Keratinocyte (primary cell): ENCODE data around the gene DNASE1. TPM values are rescaled to one million over a fixed set of nuclear protein-coding genes. Genes with fewer than 3 reads are reported as not detected.

Source experiments
- DNase-seq: peaks from one replicate; pipeline ENCODE4 v3.0.0-alpha.2; 2011; ENCODE audit warnings: low read depth, missing footprints, low spot score
- FAIRE-seq: peaks from 2 replicates; lab custom pipeline; 2011; peaks lifted over from hg19 to GRCh38; lab: Jason Lieb, UNC
- H2AFZ ChIP-seq: 2 replicates; pipeline ENCODE4 v1.6.0; 2012; ENCODE audit warnings: low read length, control low read depth, inconsistent platforms; ENCODE audit not compliant: control insufficient read depth
- H3K27ac ChIP-seq: 2 replicates; pipeline ENCODE4 v1.5.1; 2011; ENCODE audit warnings: low read length; ENCODE audit not compliant: control insufficient read depth, insufficient read depth
- H3K27me3 ChIP-seq: 3 replicates; pipeline ENCODE4 v1.6.0; 2011; ENCODE audit warnings: low read length; ENCODE audit not compliant: control insufficient read depth, insufficient read depth; ENCODE audit errors: extremely low read depth
- H3K36me3 ChIP-seq, 2 experiments: 2 replicates in 1 of 2; 3 replicates in 1 of 2; pipeline ENCODE4 v1.5.1; 2011; ENCODE audit warnings: low read length in 2 of 2, mild to moderate bottlenecking in 1 of 2; ENCODE audit not compliant: control insufficient read depth in 2 of 2, insufficient read depth in 2 of 2; ENCODE audit errors: extremely low read depth in 1 of 2
- H3K4me1 ChIP-seq: 3 replicates; pipeline ENCODE4 v1.5.1; 2011; ENCODE audit warnings: low read length; ENCODE audit not compliant: control insufficient read depth, insufficient read depth; ENCODE audit errors: extremely low read depth
- H3K4me2 ChIP-seq: 3 replicates; pipeline ENCODE4 v1.6.0; 2011; ENCODE audit warnings: low read depth, low read length; ENCODE audit not compliant: control insufficient read depth, insufficient read depth; ENCODE audit errors: extremely low read depth
- H3K4me3 ChIP-seq, 3 experiments: fragments of 200-600 bp in 1 of 3; sonication (generic) in 1 of 3; 2 replicates in 2 of 3; 3 replicates in 1 of 3; pipeline ENCODE4 v1.5.1; 2011 to 2016; ENCODE audit warnings: low read length in 3 of 3, mild to moderate bottlenecking in 3 of 3, control low read depth in 2 of 3, inconsistent platforms in 1 of 3, low read depth in 1 of 3, mixed read lengths in 1 of 3, mixed run types in 1 of 3, moderate library complexity in 1 of 3; ENCODE audit not compliant: control insufficient read depth in 2 of 3, insufficient read depth in 2 of 3; ENCODE audit errors: extremely low read depth in 1 of 3
- H3K79me2 ChIP-seq: 2 replicates; pipeline ENCODE4 v1.6.0; 2012; ENCODE audit warnings: low read length; ENCODE audit not compliant: control insufficient read depth, insufficient read depth
- H3K9ac ChIP-seq: 3 replicates; pipeline ENCODE4 v1.6.0; 2011; ENCODE audit warnings: low read length; ENCODE audit not compliant: control insufficient read depth, insufficient read depth; ENCODE audit errors: extremely low read depth
- H3K9me1 ChIP-seq: 3 replicates; pipeline ENCODE4 v1.6.0; 2011; ENCODE audit warnings: low read length; ENCODE audit not compliant: control insufficient read depth, insufficient read depth; ENCODE audit errors: extremely low read depth
- H3K9me3 ChIP-seq: 2 replicates; pipeline ENCODE4 v1.5.1; 2012; ENCODE audit warnings: low read depth, low read length; ENCODE audit not compliant: control insufficient read depth
- H4K20me1 ChIP-seq: 3 replicates; pipeline ENCODE4 v1.6.0; 2011; ENCODE audit warnings: low read length; ENCODE audit not compliant: control insufficient read depth, insufficient read depth; ENCODE audit errors: extremely low read depth
- CTCF ChIP-seq, 3 experiments: IDR thresholded peaks in 1 of 3; conservative IDR thresholded peaks in 1 of 3; optimal IDR thresholded peaks in 1 of 3; 2 replicates in 2 of 3; 3 replicates in 1 of 3; pipeline versions ENCODE3 to v1.5.1; 2011; ENCODE audit warnings: low read length in 3 of 3, mild to moderate bottlenecking in 3 of 3, moderate library complexity in 2 of 3, control low read depth in 1 of 3, inconsistent platforms in 1 of 3; ENCODE audit not compliant: insufficient read depth in 2 of 3; ENCODE audit errors: extremely low read depth in 1 of 3
- EZH2 ChIP-seq: IDR thresholded peaks from one replicate; pipeline ENCODE4 v1.6.1; 2012; ENCODE audit warnings: inconsistent platforms, mild to moderate bottlenecking, low read length, moderate library complexity
- dilution Hi-C: fragments of 300-500 bp; cut with MboI; formaldehyde crosslinking; loops from one replicate; pipeline ENCODE4 v1.7.0; 2020; ENCODE audit warnings: low sequenced_read_pairs; ENCODE audit not compliant: extremely low pct_ligation_motif_present
- polyA plus RNA-seq, 5 experiments: library from polyadenylated mRNA; depleted of rRNA in 3 of 5; stranded (reverse) in 3 of 5; stranded (forward) in 1 of 5; unstranded in 1 of 5; fragments of >200 nt; gene quantifications; 1 replicate in 1 of 5; 2 replicates in 3 of 5; 3 replicates in 1 of 5; pipeline versions ENCODE4 v1.2.1 to v1.2.3, GENCODE V29; 2011 to 2012; ENCODE audit warnings: missing spikeins in 2 of 5, low read depth in 1 of 5, low replicate concordance in 1 of 5

DNASE1 gene
- polyA plus RNA-seq, 1 donor (not counting 4 experiments of a cell fraction or from before 2014, with no cell fraction given) = 5.2 TPM

GRCh38 chr16:3690980-3691720 lies 36.7 kb downstream of the DNASE1 start:
- Histone ChIP-seq H3K36me3 (peaks cover 15 to 17% of the 10 kb centered on the region in 2 experiments), H3K79me2 (peaks cover 5% of the 10 kb centered on the region), H3K27me3 (no peaks in the 10 kb centered on the region), H3K4me2 (peak overlapping the region; percentile 52), H3K4me1 (peaks cover 10% of the 10 kb centered on the region), H3K27ac (no peak overlapping the region), H2AFZ (peak overlapping the region; percentile 72), H3K9ac (no peak overlapping the region), H3K4me3 (peak overlapping the region in 1 of 3 experiments; percentile 41), H3K9me1 (no peaks in the 10 kb centered on the region), H3K9me3 (no peaks in the 10 kb centered on the region), H4K20me1 (no peaks in the 10 kb centered on the region)
- TF ChIP-seq EZH2 = no peak
- no peak for TF ChIP-seq CTCF (optimal IDR thresholded peaks at IDR 0.05 in 1 of 3, IDR thresholded peaks at IDR 0.05 in 1 of 3, conservative IDR thresholded peaks at IDR 0.05 in 1 of 3; ENCODE audit: extremely low read depth in 1 of 3, insufficient read depth in 2 of 3, low read length in 3 of 3)
- dilution Hi-C loops = no loop called here
- no peak for FAIRE-seq
- no peak for DNase-seq

- H2AFZ ChIP-seq = no peak overlapping the region
- dilution Hi-C loops = no loop called here
- no peak for FAIRE-seq
Measured at GRCh38 chr16:3691761-3692160, 37.3 kb downstream of the DNASE1 start.

More at GRCh38 chr16:3691761-3692160, 37.3 kb downstream of the DNASE1 start:
- Histone ChIP-seq H3K4me3 (no peak overlapping the region), H3K36me3 (peaks cover 16 to 18% of the 10 kb centered on the region in 2 experiments), H3K27ac (no peak overlapping the region), H3K4me1 (peaks cover 11% of the 10 kb centered on the region), H3K9me1 (no peaks in the 10 kb centered on the region), H3K4me2 (no peak overlapping the region), H3K9ac (no peak overlapping the region), H3K79me2 (peaks cover 9% of the 10 kb centered on the region), H4K20me1 (no peaks in the 10 kb centered on the region), H3K9me3 (no peaks in the 10 kb centered on the region), H3K27me3 (no peaks in the 10 kb centered on the region)
- TF ChIP-seq EZH2 (no peak), CTCF (optimal IDR thresholded peaks at IDR 0.05 in 1 of 3, IDR thresholded peaks at IDR 0.05 in 1 of 3, conservative IDR thresholded peaks at IDR 0.05 in 1 of 3; ENCODE audit: extremely low read depth in 1 of 3, insufficient read depth in 2 of 3, low read length in 3 of 3) (no peak)
- DNase-seq = no peak
